CD14-positive monocyte (primary cell): Measurements from ENCODE around the gene TCF4. TPM values are rescaled to one million over a fixed set of nuclear protein-coding genes. Genes with fewer than 3 reads are reported as not detected.

ENCODE experiments used
- DNase-seq, 3 donors: peaks; one replicate each; pipeline ENCODE4 v3.0.0-alpha.2; 2011 to 2022
- H2AFZ ChIP-seq: 2 replicates; pipeline ENCODE4 v1.6.0; 2012; ENCODE audit warnings: mild to moderate bottlenecking, low read depth, low read length, inconsistent platforms; ENCODE audit not compliant: insufficient read depth, poor library complexity, severe bottlenecking
- H3K27ac ChIP-seq, 2 donors: 1 replicate in 1 of 2; 2 replicates in 1 of 2; pipeline ENCODE4 v1.5.1; 2012 to 2013; ENCODE audit warnings: low read length in 2 of 2, control low read depth in 1 of 2, inconsistent platforms in 1 of 2, low read depth in 1 of 2, mild to moderate bottlenecking in 1 of 2
- H3K27me3 ChIP-seq, 2 donors: one replicate each; pipeline versions ENCODE4 v1.6.0 to v1.6.1; 2011 to 2013; ENCODE audit warnings: low read length in 2 of 2; ENCODE audit not compliant: control insufficient read depth in 2 of 2, insufficient read depth in 2 of 2
- H3K36me3 ChIP-seq, 2 donors: replicated peaks in 1 of 2; 1 replicate in 1 of 2; 2 replicates in 1 of 2; pipeline versions ENCODE4 v1.5.1 to v1.6.1; 2012 to 2013; ENCODE audit warnings: low read length in 2 of 2, control low read depth in 1 of 2, inconsistent platforms in 1 of 2, mild to moderate bottlenecking in 1 of 2; ENCODE audit not compliant: insufficient read depth in 2 of 2, control insufficient read depth in 1 of 2
- H3K4me1 ChIP-seq, 2 donors: 1 replicate in 1 of 2; 2 replicates in 1 of 2; pipeline versions ENCODE4 v1.5.1 to v1.6.1; 2012 to 2013; ENCODE audit warnings: low read length in 2 of 2, control low read depth in 1 of 2, inconsistent platforms in 1 of 2, mild to moderate bottlenecking in 1 of 2, moderate library complexity in 1 of 2; ENCODE audit not compliant: insufficient read depth in 2 of 2, control insufficient read depth in 1 of 2
- H3K4me2 ChIP-seq: replicated peaks from 2 replicates; pipeline ENCODE3; 2012; ENCODE audit warnings: low read length, moderate library complexity, mild to moderate bottlenecking; ENCODE audit not compliant: poor library complexity, severe bottlenecking; ENCODE audit errors: extremely low read depth
- H3K4me3 ChIP-seq, 3 experiments: fragments of 200-600 bp in 1 of 3; sonication (generic) in 1 of 3; replicated peaks in 1 of 3; 1 replicate in 2 of 3; 2 replicates in 1 of 3; pipeline ENCODE4 v1.5.1; 2011 to 2013; ENCODE audit warnings: low read length in 3 of 3, mild to moderate bottlenecking in 3 of 3, control low read depth in 2 of 3, low read depth in 2 of 3, inconsistent platforms in 1 of 3, moderate library complexity in 1 of 3
- H3K79me2 ChIP-seq: 2 replicates; pipeline ENCODE4 v1.6.0; 2012; ENCODE audit warnings: mild to moderate bottlenecking, control low read depth, inconsistent platforms, low read length, moderate library complexity; ENCODE audit not compliant: insufficient read depth
- H3K9ac ChIP-seq: 2 replicates; pipeline ENCODE4 v1.6.0; 2017; ENCODE audit warnings: low read length, mild to moderate bottlenecking; ENCODE audit not compliant: insufficient read depth, poor library complexity, severe bottlenecking
- H3K9me3 ChIP-seq, 2 donors: replicated peaks in 1 of 2; 1 replicate in 1 of 2; 2 replicates in 1 of 2; pipeline versions ENCODE4 v1.5.1 to v1.6.1; 2012 to 2013; ENCODE audit warnings: low read length in 2 of 2, control low read depth in 1 of 2; ENCODE audit not compliant: control insufficient read depth in 1 of 2, insufficient read depth in 1 of 2
- H4K20me1 ChIP-seq: 2 replicates; pipeline ENCODE4 v1.6.0; 2012; ENCODE audit warnings: mild to moderate bottlenecking, low read length, control low read depth, moderate library complexity; ENCODE audit not compliant: insufficient read depth
- H3K27ac Mint-ChIP-seq, 7 donors: one replicate each; pipeline ENCODE4 v1.8.0; 2020; ENCODE audit warnings: mild to moderate bottlenecking in 7 of 7, mixed read lengths in 7 of 7, moderate library complexity in 6 of 7, inconsistent platforms in 2 of 7
- H3K27me3 Mint-ChIP-seq, 3 donors: one replicate each; pipeline ENCODE4 v1.8.0; 2021 to 2022; ENCODE audit warnings: low read depth in 3 of 3, mild to moderate bottlenecking in 3 of 3, mixed read lengths in 3 of 3, moderate library complexity in 3 of 3, inconsistent platforms in 1 of 3
- H3K36me3 Mint-ChIP-seq, 2 donors: one replicate each; pipeline ENCODE4 v1.8.0; 2020; ENCODE audit warnings: mixed read lengths in 2 of 2, inconsistent platforms in 1 of 2, mild to moderate bottlenecking in 1 of 2
- H3K4me1 Mint-ChIP-seq: one replicate; pipeline ENCODE4 v1.8.0; 2020; ENCODE audit warnings: mild to moderate bottlenecking, mixed read lengths
- H3K4me3 Mint-ChIP-seq, 2 donors: one replicate each; pipeline ENCODE4 v1.8.0; 2020; ENCODE audit warnings: mild to moderate bottlenecking in 2 of 2, mixed read lengths in 2 of 2, moderate library complexity in 1 of 2
- H3K9me3 Mint-ChIP-seq, 7 donors: one replicate each; pipeline ENCODE4 v1.8.0; 2020 to 2022; ENCODE audit warnings: mixed read lengths in 7 of 7, mild to moderate bottlenecking in 6 of 7, moderate library complexity in 6 of 7, inconsistent platforms in 2 of 7
- WGBS: methylation state at CpG from one replicate; pipeline ENCODE4 v1.1.5; 2013; ENCODE audit warnings: missing lambda C conversion rate; ENCODE audit not compliant: insufficient coverage; 5-methylcytosine and 5-hydroxymethylcytosine counted together
- intact Hi-C, 2 donors: fragments of 100-400 bp; cut with micrococcal nuclease; formaldehyde crosslinking; loops; one replicate each; pipeline versions ENCODE4 v1.15.0 to v1.15.1; 2023
- polyA plus RNA-seq, 3 donors: library from polyadenylated mRNA; depleted of rRNA in 1 of 3; unstranded in 2 of 3; stranded (reverse) in 1 of 3; fragments of 300-500 nt in 2 of 3; fragments of >200 nt in 1 of 3; fragmentation: Illumina TruSeq in 2 of 3; gene quantifications; 1 replicate in 2 of 3; 2 replicates in 1 of 3; pipeline ENCODE4 v1.2.3, GENCODE V29; 2012 to 2021
- TF ChIP-seq, protein P1 (sequence below): fragments of 200-600 bp; IDR thresholded peaks from one replicate; pipeline ENCODE4 v1.8.0; 2022; ENCODE audit warnings: antibody characterized with exemption, mild to moderate bottlenecking

Gene TCF4
- polyA plus RNA-seq, 3 donors: 5.9 to 12.9 (median 10.7) TPM

DNA sequence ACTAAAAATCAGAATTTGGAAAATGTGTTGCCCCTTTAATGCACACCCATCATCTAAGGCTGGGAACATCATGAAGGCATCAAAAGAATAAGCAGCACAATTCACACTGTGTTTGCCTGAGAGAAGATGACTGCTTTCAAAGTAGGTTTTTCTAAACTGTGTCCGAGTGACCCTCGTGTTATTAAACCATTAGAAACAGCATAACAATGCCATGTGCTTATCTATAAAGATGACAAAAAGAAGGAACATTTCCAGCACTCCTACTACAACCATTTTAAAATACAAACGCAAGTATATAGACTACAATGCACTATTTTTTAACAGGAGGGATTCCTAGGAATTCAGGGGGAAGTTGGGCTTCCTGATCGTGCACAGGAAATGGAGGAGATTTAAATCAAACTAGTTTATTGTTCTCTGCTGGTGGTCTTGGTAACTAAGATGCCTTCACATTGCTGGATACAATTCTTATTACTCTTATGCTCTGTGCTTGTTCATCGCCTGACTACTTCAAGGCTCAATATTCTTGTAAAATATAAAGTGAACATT, 322.8 kb downstream of the TCF4 start:
- H3K9me3 ChIP-seq: no peaks in the 10 kb centered on the region
- no peak overlapping the region for H3K4me2 ChIP-seq
- H3K27me3 Mint-ChIP-seq: no peaks in the 10 kb centered on the region
- no peak for DNase-seq
- H3K4me3 Mint-ChIP-seq: no peak overlapping the region
- no peak overlapping the region for H3K27ac Mint-ChIP-seq
- peaks cover 0 to 5% of the 10 kb centered on the region in 2 donors for H3K36me3 ChIP-seq
- H3K36me3 Mint-ChIP-seq: peaks cover 4 to 9% of the 10 kb centered on the region in 2 donors
- no peaks in the 10 kb centered on the region for H3K9me3 Mint-ChIP-seq
- no peak overlapping the region for H3K4me3 ChIP-seq
- intact Hi-C loops: no loop called here
- no peak overlapping the region for H3K9ac ChIP-seq
- no peaks in the 10 kb centered on the region for H3K27me3 ChIP-seq
- no peaks in the 10 kb centered on the region for H4K20me1 ChIP-seq
- H3K27ac ChIP-seq: no peak overlapping the region
- peaks cover 19 to 36% of the 10 kb centered on the region in 2 donors for H3K4me1 ChIP-seq
- H3K4me1 Mint-ChIP-seq: peaks cover 23% of the 10 kb centered on the region
- no CpG with 5 or more reads among the region's 5 CpGs for WGBS
- TF ChIP-seq, protein P1, sequence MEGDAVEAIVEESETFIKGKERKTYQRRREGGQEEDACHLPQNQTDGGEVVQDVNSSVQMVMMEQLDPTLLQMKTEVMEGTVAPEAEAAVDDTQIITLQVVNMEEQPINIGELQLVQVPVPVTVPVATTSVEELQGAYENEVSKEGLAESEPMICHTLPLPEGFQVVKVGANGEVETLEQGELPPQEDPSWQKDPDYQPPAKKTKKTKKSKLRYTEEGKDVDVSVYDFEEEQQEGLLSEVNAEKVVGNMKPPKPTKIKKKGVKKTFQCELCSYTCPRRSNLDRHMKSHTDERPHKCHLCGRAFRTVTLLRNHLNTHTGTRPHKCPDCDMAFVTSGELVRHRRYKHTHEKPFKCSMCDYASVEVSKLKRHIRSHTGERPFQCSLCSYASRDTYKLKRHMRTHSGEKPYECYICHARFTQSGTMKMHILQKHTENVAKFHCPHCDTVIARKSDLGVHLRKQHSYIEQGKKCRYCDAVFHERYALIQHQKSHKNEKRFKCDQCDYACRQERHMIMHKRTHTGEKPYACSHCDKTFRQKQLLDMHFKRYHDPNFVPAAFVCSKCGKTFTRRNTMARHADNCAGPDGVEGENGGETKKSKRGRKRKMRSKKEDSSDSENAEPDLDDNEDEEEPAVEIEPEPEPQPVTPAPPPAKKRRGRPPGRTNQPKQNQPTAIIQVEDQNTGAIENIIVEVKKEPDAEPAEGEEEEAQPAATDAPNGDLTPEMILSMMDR: no peak
- H3K79me2 ChIP-seq: no peaks in the 10 kb centered on the region
- H2AFZ ChIP-seq: no peak overlapping the region

DNA sequence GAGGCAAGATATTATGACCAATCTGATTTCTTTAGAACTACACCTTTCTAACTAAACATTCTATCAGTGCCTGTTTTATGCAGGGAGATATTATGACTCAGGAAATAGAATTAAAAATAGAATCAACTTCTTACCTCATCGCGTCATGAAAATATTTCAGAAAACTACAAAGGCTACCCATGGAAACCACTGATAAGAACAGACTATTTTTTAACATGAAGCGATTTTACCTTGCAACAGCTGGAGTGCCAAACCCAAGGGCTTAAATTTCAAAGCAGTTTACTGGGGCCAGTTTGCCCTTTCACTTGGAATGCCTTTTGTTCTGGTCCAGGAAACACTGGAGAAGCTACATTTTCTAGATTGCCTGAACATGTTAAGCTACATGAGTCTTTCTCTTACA, 323.9 kb downstream of the TCF4 start:
- Histone ChIP-seq H3K4me3 (no peak overlapping the region), H3K79me2 (no peaks in the 10 kb centered on the region), H3K27me3 (no peaks in the 10 kb centered on the region), H2AFZ (no peak overlapping the region), H3K27ac (no peak overlapping the region), H3K36me3 (no peaks in the 10 kb centered on the region), H4K20me1 (no peaks in the 10 kb centered on the region), H3K9me3 (no peaks in the 10 kb centered on the region), H3K4me2 (no peak overlapping the region), H3K9ac (no peak overlapping the region), H3K4me1 (peaks cover 19 to 36% of the 10 kb centered on the region in 2 donors)
- H3K27me3 Mint-ChIP-seq: no peaks in the 10 kb centered on the region
- peaks cover 23% of the 10 kb centered on the region for H3K4me1 Mint-ChIP-seq
- intact Hi-C loops: no loop called here
- DNase-seq: no peak
- WGBS: 71% methylated on average over 1 of the region's 3 CpGs
- no peaks in the 10 kb centered on the region for H3K9me3 Mint-ChIP-seq
- no peak overlapping the region for H3K4me3 Mint-ChIP-seq
- no peak overlapping the region for H3K27ac Mint-ChIP-seq
- TF ChIP-seq, protein P1: no peak
- peaks cover 0 to 6% of the 10 kb centered on the region in 2 donors for H3K36me3 Mint-ChIP-seq
